Smooth muscle cell (in vitro differentiated cells): Measurements from ENCODE around the gene TNFSF11. TPM values are rescaled to one million over a fixed set of nuclear protein-coding genes. Genes with fewer than 3 reads are reported as not detected.

Experiments used
- DNase-seq: peaks from one replicate; lab custom pipeline; 2025; ENCODE audit not compliant: unreplicated experiment; lab: John Stamatoyannopoulos, UW
- H2AFZ ChIP-seq: fragments of 200-600 bp; sonication (generic); 2 replicates; pipeline ENCODE4 v1.6.0; 2016; ENCODE audit warnings: antibody characterized with exemption, low read depth, mild to moderate bottlenecking
- H3F3A ChIP-seq: fragments of 200-600 bp; sonication (generic); 2 replicates; pipeline ENCODE4 v1.6.0; 2017; ENCODE audit warnings: antibody characterized with exemption, low read depth
- H3K27ac ChIP-seq: fragments of 200-600 bp; sonication (generic); 2 replicates; pipeline ENCODE4 v1.5.1; 2016; ENCODE audit warnings: low read depth, mild to moderate bottlenecking
- H3K27me3 ChIP-seq: fragments of 200-600 bp; sonication (generic); 2 replicates; pipeline ENCODE4 v1.6.1; 2016; ENCODE audit warnings: low read depth, mild to moderate bottlenecking
- H3K36me3 ChIP-seq: fragments of 200-600 bp; sonication (generic); 2 replicates; pipeline ENCODE4 v1.5.1; 2016; ENCODE audit warnings: low read depth
- H3K4me1 ChIP-seq: fragments of 200-600 bp; sonication (generic); 2 replicates; pipeline ENCODE4 v1.5.1; 2016; ENCODE audit warnings: low read depth
- H3K4me2 ChIP-seq: fragments of 200-600 bp; sonication (generic); 2 replicates; pipeline ENCODE4 v1.6.0; 2016; ENCODE audit warnings: mild to moderate bottlenecking
- H3K4me3 ChIP-seq: fragments of 200-600 bp; sonication (generic); 2 replicates; pipeline ENCODE4 v1.5.1; 2016; ENCODE audit warnings: mild to moderate bottlenecking
- H3K79me2 ChIP-seq: fragments of 200-600 bp; sonication (generic); 2 replicates; pipeline ENCODE4 v1.6.0; 2016; ENCODE audit warnings: low read depth, mild to moderate bottlenecking
- H3K9ac ChIP-seq: fragments of 200-600 bp; sonication (generic); 2 replicates; pipeline ENCODE4 v1.6.0; 2016; ENCODE audit warnings: low read depth
- H3K9me3 ChIP-seq: fragments of 200-600 bp; sonication (generic); replicated peaks from 2 replicates; pipeline ENCODE4 v1.5.1; 2016; ENCODE audit warnings: low read depth
- H4K20me1 ChIP-seq: fragments of 200-600 bp; sonication (generic); 2 replicates; pipeline ENCODE4 v1.6.0; 2016; ENCODE audit warnings: low read depth
- CTCF ChIP-seq: fragments of 200-600 bp; sonication (generic); IDR thresholded peaks from 2 replicates; pipeline ENCODE4 v1.5.1; 2017; ENCODE audit warnings: borderline replicate concordance, mild to moderate bottlenecking, antibody characterized with exemption; ENCODE audit not compliant: insufficient read depth, poor library complexity, severe bottlenecking
- WGBS: methylation state at CpG from one replicate; pipeline ENCODE4 v1.1.7; 2016; ENCODE audit warnings: low lambda C conversion rate; 5-methylcytosine and 5-hydroxymethylcytosine counted together
- polyA plus RNA-seq: library from polyadenylated mRNA; unstranded; fragments of >200 nt; fragmentation: Nextera tagmentation; extraction: Ambion mirVana; gene quantifications from 2 replicates; pipeline ENCODE4 v1.2.1, GENCODE V29; 2016
- total RNA-seq: library from RNA; depleted of rRNA; stranded (reverse); fragments of >200 nt; gene quantifications from 2 replicates; pipeline ENCODE4 v1.2.3, GENCODE V29; 2014

The TNFSF11 gene
- total and polyA plus RNA-seq, 2 experiments from 2014 or later: not detected

- H4K20me1 ChIP-seq: no peaks in the 10 kb centered on the region
- WGBS: 0% methylated on average over 1 of the region's 1 CpG
- H3F3A ChIP-seq: no peaks in the 10 kb centered on the region
- TF ChIP-seq CTCF: no peak
- no peaks in the 10 kb centered on the region for H3K9me3 ChIP-seq
- H3K27ac ChIP-seq: peak overlapping the region; percentile 36
- no peaks in the 10 kb centered on the region for H3K79me2 ChIP-seq
- peaks cover 19% of the 10 kb centered on the region for H3K27me3 ChIP-seq
- DNase-seq: no peak
- no peak overlapping the region for H3K9ac ChIP-seq
- no peak overlapping the region for H3K4me3 ChIP-seq
- H3K4me2 ChIP-seq: peak overlapping the region; percentile 56
- peaks cover 32% of the 10 kb centered on the region for H3K4me1 ChIP-seq
- no peak overlapping the region for H2AFZ ChIP-seq
- H3K36me3 ChIP-seq: no peaks in the 10 kb centered on the region
Observed at GRCh38 chr13:42656161-42656560, 82.2 kb downstream of the TNFSF11 start.

GRCh38 chr13:42656958-42657357 is 83.0 kb downstream of the TNFSF11 start:
- Histone ChIP-seq H3K79me2 (no peaks in the 10 kb centered on the region), H3K27ac (no peak overlapping the region), H3K9ac (no peak overlapping the region), H3K36me3 (no peaks in the 10 kb centered on the region), H3K9me3 (no peaks in the 10 kb centered on the region), H4K20me1 (no peaks in the 10 kb centered on the region), H3K27me3 (peaks cover 19% of the 10 kb centered on the region), H2AFZ (no peak overlapping the region), H3K4me1 (peaks cover 32% of the 10 kb centered on the region), H3F3A (no peaks in the 10 kb centered on the region), H3K4me3 (no peak overlapping the region), H3K4me2 (no peak overlapping the region)
- no peak for DNase-seq
- TF ChIP-seq CTCF: no peak
- WGBS: 95% methylated on average over 5 of the region's 5 CpGs

Other genes with a start within 250 kb of the TNFSF11 start
- not detected in 2 replicates for gene FAM216B, start 207.4 kb downstream of the TNFSF11 start, total RNA-seq
- not detected in 2 replicates for gene FAM216B, start 207.4 kb downstream of the TNFSF11 start, polyA plus RNA-seq